GM18498 (cell line): ENCODE data around the gene MYOM1.

Experiments used
- ATAC-seq: cut with Tn5 transposase; IDR thresholded peaks from one replicate; pipeline ENCODE4 v1.9.1; 2021; ENCODE audit warnings: mild to moderate bottlenecking, moderate library complexity; ENCODE audit not compliant: unreplicated experiment

The MYOM1 gene

DNA sequence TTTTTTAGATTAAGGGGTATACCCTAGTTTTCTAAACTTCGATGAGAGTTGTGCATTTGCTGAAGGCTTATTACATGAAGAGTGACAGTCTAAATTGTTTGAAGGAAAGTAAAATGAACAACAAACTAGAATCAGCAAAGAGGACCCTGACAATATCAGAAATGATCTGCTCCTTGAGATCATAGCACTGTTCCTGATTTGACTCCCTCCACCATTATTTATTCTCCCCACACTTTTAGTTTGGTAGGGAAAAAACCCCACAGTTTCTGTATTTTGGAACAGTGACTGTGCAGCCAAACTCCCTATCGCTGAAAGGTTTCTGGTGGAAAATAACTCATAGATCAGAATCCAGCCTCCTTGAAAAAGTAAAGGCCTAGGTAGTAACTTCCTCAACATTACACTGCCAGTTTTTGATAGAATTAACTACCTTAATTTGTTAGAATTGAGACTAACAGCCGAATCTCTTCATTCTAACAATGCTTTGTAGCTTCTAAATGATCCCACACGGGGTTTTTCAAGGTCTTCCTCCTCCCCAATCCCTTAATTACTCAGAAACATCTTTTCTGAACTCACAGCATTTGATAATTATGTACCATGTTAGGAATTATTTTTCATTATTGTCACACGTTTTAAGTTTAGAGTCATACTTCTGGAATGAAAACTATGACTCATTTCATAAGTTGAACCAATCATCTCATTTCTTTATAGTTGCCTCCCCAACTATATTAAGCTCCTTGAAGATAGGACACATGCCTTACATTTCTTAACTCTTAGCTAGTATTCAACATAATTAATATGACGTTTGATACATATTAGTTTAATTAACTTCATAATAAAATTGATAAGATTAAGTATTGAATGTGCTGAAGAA lies 30.7 kb upstream of the MYOM1 start:
- no peak for ATAC-seq

DNA sequence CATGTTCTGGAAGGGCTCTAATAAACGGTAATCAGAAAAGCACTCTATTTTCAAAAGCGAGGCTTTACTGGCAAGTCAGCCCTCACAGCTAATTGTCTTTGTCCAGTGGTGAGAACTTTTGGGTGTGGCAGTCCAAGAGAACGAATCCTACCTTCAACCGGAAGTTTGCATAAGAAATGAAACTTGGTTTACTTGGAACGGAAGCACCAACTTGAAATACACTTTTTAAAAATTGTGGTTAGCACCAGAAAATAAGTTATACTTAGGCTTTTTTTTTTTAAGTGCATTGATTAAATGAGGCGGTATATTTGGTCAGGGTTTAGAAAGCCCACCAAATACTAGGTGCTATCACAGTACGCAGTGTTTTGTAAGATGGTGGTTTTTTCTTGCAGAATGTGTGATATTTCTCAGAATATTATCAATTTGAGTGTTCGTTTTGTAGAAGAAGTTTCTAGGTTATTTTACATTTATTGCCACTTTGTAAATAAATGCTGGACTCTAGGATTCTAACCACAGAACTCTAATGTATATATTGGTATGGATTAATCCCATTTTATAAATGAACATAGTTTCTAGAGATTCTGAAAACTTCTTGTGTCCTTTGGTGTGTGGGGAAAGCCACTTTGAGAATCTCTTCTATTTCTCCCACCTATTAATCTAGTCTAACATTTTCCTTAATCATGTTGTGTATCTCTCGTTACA lies 29.0 kb upstream of the MYOM1 start:
- ATAC-seq, result no peak

DNA sequence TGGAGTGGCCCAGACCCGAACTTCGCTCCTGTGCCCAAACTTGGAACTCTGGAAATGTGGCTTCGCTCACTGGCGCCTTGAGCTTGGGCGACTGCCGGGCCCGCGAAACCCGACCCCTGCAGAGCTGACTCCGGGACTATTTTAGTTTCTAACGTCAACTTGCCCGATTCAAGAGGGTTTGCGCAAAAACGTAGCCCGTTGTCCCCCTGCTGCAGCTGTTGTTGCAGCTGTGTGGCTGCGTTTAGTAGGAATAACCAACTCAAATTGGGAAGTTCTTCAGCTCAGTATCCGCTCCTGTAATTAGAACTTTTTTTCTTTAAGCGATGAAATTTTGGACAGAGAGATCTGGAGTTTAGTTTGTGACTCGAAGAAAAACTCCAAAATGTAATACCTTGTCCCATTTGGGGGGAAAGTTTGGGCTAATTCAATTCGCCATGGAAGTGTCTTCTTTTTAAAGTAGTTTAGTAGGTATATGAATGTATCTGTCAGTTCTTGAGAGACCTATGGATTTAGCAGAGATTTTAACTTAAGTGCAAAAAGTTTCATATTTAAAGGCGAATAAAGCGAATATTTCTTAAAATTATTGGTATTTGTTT lies 28.4 kb upstream of the MYOM1 start:
- no peak for ATAC-seq

DNA sequence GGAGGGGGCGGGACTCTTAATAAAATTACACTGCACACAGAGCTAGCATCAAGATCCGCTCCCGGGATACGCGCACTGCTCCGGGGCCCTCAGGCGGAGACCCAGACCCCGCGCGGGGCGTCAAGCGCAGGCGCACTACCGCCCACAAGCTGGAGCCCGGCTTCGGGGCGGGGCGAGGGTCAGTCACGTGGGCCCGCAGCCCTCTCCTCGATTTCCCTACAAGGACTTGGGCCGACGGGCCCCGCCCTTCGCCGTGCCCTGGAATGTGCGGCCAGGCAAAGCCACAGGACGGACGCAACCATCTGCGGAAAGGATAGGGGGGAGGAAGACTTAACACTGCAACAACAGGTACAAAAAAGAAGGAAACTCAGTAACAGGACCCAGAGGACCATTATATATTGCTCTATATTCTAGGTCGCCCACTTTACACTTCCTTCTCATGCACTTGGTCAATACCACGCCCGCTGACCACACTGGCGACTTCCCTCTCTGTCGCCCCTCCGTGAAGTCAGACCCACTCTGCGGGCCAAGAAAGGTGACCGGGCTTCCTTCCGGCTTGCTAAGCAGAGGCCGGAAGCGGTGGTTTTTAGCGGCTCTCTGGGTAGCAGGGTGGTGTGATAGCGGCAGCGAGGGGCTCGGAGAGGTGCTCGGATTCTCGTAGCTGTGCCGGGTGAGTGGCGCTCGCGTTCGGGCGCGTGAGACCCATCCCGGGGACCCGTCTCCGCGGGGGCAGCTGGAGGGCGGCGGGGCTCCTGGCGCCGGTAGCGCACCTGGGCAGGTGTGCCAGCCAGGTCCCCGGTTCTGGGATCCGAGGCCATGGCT lies 27.7 kb upstream of the MYOM1 start, which contains the start of gene MYL12A:
Gene MYL12A (plus strand): TSS at position 562 of the 822 bp plus-strand sequence. CDS start 5,447 bp downstream, outside the sequence.
- ATAC-seq, result peak; percentile 86

DNA sequence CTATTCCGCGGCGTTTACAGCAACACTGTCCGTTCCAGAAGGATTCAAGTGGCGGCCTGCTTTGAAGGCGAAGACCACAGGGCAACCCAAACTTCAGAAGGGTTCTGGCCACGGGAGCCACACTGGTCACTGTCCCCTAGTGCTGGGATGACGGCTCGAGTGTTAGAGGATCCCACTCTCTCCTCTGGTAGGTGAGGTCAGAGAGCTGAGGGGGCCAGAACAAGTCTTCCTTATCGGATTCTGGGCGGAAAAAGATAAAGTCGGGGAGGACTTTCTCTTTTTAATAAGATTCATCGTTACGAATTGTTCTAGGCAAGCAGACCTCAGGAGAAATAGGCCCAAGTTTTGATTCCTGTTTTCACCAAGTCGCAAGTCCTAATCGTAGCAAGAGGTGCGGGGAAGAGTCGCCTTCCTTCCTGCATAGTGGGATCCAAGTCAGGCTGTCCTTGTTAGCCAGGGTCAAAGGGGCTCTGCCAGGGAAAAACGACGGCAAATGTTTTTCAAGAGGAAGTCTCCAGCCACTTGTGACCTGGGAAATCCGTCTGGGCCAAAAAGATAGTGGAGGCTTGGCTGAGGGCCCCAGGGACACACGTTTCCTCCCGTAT lies 27.0 kb upstream of the MYOM1 start:
- peak; percentile 0 for ATAC-seq

DNA sequence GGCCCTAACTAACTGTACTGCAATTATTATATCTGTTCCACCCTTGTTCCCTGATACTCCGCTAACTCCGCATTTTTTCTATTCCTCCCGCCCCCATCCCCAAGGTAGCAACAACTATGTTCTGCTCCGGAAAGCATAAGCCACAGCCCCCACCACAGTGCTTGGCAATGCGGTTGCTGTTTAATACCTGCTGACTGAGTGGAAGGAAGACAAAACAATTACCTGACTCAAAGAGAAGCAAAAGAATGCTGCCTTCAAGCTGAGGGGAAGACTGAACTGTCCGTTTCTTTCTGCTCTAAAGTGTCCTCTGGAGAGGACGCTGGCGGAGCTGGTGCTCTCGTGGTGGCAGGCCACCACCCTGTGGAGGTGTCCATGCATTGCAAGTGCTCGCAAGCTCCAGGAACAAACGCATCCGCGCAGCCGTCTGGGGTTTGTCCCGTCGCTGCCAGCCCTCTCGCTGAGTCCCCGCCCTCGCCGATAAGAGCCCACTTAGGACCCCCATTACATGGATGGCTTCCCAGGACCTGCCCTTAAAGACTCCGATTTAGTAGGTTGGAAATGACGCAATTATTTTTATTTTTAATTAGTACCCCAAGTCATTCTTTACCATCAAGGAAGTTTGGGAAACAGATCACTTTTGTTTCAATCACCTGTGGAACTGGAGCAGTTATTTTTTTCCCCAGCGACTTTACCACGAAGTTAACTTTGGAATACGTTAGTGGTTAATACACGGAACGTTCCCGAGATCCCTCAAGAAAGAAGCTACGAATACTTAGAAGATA lies 26.3 kb upstream of the MYOM1 start:
- ATAC-seq, result peak; percentile 58

DNA sequence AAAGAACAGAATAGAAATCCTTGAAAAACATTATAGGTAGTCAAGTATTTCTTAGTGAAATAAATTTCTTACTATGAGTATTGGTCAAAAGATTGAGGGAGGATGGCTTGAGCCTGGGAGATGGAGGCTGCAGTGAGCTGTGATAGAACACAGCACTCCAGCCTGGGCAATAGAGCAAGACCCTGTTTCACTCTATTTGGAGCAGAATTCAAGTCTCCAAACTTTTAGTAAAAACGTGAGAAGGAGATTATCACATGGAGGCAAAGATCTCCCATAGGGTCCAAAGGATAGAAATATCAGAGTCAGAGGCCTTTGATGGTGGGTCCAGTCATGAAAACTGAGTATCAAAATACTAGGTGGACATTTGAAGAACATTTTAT lies 25.4 kb upstream of the MYOM1 start:
- ATAC-seq, result no peak

DNA sequence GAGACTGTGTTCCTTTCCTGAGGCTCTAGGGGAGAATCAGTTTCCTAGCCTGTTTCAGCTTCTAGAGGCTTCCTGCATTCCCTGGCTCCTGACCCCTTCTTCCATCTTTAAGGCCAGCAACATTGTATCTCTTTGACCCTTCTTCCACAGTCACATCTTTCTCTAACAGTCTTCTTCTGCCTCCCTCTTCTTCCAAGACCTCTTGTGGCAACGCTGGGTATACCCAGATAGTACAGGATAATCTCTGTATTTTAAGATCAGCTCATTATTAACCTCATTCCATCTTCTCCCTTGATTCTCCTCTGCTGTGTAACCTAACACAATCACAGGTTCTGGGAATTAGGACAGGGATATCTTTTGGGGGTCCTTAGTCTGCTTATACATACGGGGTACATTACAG lies 19.0 kb upstream of the MYOM1 start:
- no peak for ATAC-seq

DNA sequence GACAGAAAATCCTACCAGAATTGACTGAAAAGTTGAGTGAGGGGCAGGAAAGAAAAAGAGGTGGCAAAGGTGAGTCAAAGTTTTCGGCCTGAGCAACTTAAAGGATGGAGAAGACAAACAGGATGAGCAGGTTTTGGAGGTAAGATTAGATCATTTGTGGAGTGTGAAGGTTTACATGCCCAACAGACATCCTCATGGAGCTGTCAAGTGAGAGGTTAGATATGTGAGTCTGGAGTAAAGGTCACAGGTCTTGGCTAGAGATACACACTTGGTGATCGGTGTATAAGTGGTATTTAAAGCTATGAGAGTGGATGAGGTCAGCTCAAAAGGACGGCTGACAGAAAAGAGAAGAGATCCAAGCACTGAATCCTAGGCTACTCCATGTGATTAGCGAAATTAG lies 16.7 kb upstream of the MYOM1 start:
- no peak for ATAC-seq

DNA sequence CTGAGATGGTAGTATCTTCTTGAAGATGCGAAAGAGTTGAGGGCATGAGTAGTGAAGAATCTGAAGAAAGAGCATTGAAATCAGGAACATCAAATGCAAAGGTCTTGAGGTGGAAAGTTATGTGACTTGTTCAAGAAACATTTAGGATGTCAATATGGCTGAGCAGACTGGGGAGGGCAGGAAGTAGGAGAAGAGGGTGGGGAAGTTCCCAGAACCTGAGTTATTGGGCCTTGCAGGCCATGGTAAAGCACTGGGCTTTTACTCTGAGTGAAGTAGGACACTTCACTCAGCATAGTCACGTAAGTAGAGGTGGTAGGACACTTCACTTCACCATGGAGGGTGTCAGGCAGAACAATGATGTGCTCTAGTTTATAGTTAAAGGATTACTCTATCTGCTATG lies 16.1 kb upstream of the MYOM1 start:
- ATAC-seq, result no peak

DNA sequence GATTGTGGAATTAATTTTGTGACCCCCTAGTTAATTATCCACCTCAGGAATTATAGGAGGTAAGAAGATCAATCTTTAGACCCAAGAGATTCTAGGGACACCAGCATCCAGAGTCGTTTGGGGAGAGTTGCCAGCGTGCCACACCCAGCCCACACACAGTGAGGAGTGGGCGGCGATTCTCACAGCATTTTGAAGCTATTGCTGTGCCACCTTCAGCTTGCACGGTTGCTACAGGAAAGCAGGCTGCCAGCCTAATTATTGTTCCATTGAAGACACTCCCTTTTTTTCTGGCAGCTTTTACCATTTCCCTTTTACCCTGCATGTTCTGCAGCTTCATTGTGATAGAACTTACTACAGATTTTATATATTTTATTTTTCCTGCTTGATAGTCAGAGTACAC lies 14.7 kb upstream of the MYOM1 start:
- ATAC-seq, result no peak

DNA sequence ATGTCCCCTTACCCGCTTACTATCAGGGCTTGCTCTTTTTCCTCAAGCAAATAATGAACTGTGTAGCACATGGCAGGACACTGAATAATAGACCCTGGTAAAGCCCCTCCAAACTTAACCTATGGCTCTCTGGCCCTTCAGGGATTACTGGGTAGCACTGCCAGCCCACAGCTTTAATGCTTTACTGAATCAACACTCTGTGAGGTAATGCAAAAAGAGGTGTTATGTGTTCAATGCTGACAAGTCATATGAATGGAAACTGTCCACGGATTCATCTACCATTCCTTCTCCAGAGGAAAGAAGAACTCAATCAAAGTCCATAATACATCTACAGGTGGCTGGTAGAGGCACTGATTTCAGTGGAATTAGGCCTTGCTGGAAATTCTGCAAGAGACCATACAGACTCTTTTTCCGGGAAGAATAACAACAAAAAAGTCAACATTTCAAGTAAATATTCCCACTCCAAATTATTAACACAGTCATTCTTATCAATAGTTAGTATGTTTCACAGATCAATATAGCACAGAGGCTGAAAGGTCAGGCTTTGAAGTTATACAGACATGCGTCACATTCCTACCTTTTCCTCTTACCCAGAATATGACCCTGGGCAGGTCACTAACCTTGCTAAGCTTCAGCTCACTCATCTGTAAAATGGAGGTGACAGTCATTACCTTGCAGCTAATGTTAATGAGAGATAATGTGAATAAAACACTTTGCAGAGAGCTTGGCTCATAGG lies 13.8 kb upstream of the MYOM1 start:
- ATAC-seq, result no peak

DNA sequence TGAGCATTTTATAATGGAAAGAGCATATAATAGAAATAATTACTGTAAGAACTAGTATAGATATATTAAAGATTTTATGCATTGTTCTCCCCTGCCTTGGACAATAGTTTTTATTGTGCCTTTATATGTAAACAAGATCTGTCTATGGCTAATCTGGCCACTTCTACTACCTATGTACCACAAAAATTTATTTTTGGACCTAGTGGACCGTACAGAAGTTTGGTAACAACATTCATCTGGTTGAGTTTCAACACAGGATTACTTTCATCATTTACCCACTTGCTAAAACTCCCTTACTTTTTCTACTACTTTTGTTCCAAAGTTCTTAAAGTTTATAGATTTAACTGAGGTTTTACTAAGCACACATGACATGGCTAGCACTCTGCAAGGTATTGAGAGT lies 13.2 kb upstream of the MYOM1 start:
- ATAC-seq, result no peak

DNA sequence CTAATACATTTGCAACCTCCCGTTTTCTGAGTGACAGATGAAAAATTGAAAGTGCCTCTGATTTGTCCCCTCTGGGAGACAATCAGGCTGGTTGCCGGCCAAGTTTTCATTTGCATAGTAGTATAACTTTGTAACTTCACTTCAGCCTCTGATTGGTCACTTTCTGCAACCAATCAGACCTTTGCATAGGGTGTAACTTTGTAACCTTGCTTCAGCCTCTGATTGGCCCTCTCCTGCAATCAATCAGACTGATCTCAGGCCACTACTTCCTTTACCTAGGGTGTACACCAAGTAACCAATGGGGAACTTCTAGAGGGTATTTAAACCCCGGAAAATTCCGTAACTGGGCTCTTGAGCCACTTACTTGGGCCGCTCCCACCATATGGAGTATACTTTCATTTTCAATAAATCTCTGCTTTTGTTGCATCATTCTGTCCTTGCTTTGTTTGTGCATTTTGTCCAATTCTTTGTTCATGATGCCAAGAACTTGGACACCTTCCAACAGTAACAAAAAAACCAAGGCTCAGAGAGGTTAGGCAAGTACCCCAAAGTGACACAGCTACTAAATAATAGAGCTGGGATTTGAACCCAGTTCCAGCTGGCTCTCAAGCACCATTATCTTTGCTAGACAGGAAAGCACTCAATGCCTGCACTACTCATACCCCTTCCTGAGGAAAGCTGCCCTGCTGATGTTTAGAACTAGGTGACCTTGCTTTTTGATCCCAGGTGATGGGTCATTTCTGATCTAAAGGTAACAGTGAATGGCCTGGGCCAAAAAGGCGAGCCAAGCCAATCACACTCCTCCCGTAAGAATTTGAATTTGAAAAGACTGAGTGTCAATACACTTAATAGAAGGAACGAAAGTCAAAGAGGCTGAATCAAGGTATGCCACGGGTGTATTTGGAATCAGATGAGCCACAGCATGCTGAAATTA lies 10.9 kb upstream of the MYOM1 start:
- no peak for ATAC-seq

DNA sequence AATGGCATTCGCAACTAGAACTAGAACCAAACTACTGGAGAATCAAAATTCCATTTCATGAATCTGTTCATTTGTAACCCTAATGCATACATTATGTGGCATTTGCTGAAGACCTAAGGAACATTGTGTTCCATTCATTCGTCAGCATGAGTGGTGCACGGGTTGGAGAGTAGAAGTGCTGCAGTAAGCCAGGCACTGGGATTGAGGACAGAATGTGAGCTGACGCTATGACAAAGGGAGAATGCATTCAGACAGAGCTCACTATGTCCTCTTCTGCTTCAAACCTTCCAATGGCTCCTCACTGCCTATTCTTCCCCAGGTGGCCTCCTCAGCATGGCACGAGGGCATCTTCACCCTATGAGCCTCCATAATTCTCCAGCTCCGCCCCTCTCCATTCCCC lies 6.3 kb upstream of the MYOM1 start:
- no peak for ATAC-seq

DNA sequence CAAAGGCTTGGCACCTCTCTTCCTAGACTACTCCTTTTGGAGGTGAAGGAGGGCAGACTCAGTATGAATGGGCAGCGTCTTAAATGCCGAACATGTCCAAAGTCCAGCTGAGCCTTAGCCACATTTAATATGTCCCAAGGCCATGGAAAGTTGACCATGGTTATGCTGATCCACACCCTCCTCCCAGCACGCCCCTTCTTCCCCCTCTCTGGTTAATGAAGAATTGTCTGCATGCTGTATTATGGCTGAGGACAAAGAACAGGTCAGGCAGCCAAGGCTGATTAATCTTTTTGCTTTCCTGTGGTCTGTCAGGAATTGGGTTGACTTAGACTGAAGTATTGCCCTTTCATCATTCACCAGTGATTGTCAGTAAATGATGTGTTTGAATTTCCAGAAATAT lies 5.8 kb upstream of the MYOM1 start:
- ATAC-seq, result no peak

DNA sequence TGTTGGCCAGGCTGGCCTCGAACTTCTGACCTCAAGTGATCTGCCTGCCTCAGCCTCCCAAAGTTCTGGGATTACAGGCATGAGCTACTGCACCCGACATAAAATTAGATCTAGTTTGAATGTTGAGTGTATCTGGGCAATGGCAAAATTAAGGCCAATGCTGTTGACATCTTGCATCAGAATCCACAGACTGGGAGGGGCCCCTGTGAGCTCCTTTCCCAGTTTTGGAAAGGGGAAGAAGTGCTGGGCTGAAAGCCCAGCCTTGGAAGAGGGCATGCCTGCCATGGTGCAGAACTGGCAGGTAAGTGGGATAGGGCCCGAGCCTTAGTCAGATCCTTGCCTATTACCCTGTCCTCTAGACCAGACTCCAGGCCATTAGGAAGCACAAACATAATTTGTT lies 4.5 kb upstream of the MYOM1 start:
- ATAC-seq, result no peak

DNA sequence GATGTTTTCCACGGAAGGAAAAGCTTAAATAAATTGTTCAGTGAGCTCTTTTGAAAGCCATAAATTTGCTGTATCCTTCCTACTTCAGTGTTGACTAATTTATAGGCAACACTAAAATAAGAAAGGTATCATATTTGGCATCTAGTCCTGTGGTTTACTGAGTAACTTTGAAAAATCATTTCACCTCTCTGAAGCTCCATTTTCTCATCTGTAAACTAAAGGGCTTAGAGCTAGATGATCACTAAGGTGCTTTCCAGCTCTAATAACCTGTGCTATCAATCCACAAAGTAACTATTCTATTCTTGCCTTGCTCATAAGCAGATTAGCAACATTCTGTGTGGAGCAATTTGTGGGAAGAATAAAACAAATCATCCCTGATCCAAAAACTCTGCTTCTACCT lies 3.6 kb upstream of the MYOM1 start:
- ATAC-seq, result no peak
